WERI-Rb-1 (cell line): ENCODE results near the gene TRNAU1AP.

Experiments
- DNase-seq: peaks from one replicate; pipeline ENCODE4 v3.0.0-alpha.2; 2020
- H3K27ac ChIP-seq: fragments of 250-450 bp; sonication (Bioruptor Pico); 2 replicates; pipeline ENCODE4 v1.5.1; 2020; ENCODE audit warnings: mild to moderate bottlenecking, moderate library complexity
- H3K27me3 ChIP-seq: fragments of 250-450 bp; sonication (Bioruptor Pico); 2 replicates; pipeline ENCODE4 v1.5.1; 2021; ENCODE audit warnings: mild to moderate bottlenecking, low read depth, moderate library complexity; ENCODE audit not compliant: insufficient read depth, severe bottlenecking
- H3K36me3 ChIP-seq: fragments of 250-450 bp; sonication (Bioruptor Pico); 2 replicates; pipeline ENCODE4 v1.5.1; 2020; ENCODE audit warnings: mild to moderate bottlenecking, moderate library complexity
- H3K4me3 ChIP-seq: 2 replicates; pipeline ENCODE4 v1.5.1; 2011; ENCODE audit warnings: low read depth, mild to moderate bottlenecking, control low read depth, low read length
- H3K9me3 ChIP-seq: fragments of 250-450 bp; sonication (Bioruptor Pico); 2 replicates; pipeline ENCODE4 v1.5.1; 2021; ENCODE audit warnings: mild to moderate bottlenecking, moderate library complexity; ENCODE audit not compliant: severe bottlenecking
- CTCF ChIP-seq: IDR thresholded peaks from 2 replicates; pipeline ENCODE4 v1.5.1; 2011; ENCODE audit warnings: low read depth, mild to moderate bottlenecking, control low read depth, inconsistent platforms, low read length

The TRNAU1AP gene

DNA sequence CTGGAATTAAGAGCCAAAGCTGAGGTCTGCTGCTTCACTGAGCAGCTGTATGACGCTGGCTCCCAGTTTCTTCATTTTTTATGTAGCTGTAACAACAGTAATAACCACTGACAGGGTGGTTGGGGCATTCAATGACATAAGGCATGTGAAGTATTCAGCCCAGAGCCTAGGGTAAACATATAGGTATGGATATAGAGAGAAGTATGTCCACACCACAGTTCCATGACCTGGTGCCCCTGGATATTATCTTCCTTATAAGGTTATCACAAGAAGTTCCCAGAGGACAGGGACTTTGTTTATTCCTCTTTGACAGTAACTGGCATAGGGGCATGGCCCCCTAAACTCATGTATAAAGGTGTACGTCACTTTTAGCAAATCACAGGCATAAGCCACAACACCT is 53.9 kb downstream of the TRNAU1AP start:
- H3K9me3 ChIP-seq, result no peaks in the 10 kb centered on the region
- DNase-seq, result no peak
- no peak overlapping the region for H3K4me3 ChIP-seq
- H3K36me3 ChIP-seq, result peaks cover 22% of the 10 kb centered on the region
- no peaks in the 10 kb centered on the region for H3K27me3 ChIP-seq
- no peak for TF ChIP-seq CTCF
- no peak overlapping the region for H3K27ac ChIP-seq

DNA sequence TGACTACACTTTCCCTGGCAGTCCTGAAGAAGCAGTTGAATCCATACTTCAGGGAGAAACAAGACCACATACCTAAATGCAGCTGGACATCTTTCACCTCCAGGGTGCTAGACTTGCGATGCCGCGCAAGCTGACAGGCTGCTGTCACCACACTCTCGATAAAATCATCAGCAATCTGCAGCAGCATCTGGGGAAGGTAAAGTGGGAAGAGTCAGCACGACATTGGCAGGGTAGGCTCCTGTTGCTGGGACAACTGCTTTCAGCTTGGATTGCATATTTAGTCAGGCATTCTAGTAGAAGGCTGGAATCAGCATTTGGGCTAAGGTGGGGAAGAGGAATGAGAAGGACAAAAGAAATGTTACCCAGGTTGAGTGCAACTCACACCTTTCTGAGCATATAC is 60.3 kb downstream of the TRNAU1AP start:
- no peak for DNase-seq
- Histone ChIP-seq H3K4me3 (no peak overlapping the region), H3K36me3 (peaks cover 11% of the 10 kb centered on the region), H3K27me3 (no peaks in the 10 kb centered on the region), H3K27ac (no peak overlapping the region), H3K9me3 (no peaks in the 10 kb centered on the region)
- no peak for TF ChIP-seq CTCF
